K562 (cell line): ENCODE results near the gene COQ8B. TPM values are rescaled to one million over a fixed set of nuclear protein-coding genes. Genes with fewer than 3 reads are reported as not detected.
A peak's percentile ranks its signal among the peaks of the same experiment; 100 is the strongest.

Experiments used
- FOSL1 ChIP-seq: fragments of 200-800 bp; sonication (Bioruptor generic); conservative IDR thresholded peaks from 2 replicates; pipeline ENCODE4 v1.6.1; 2016; ENCODE audit warnings: missing genetic modification characterization, missing compliant biosample characterization
- GABPB1 ChIP-seq: sonication (generic); formaldehyde crosslinking; IDR thresholded peaks from 2 replicates; pipeline ENCODE4 v1.8.0; 2022; ENCODE audit warnings: mild to moderate bottlenecking, missing genetic modification reagents
- KLF1 ChIP-seq: fragments of 450-650 bp; IDR thresholded peaks from 2 replicates; pipeline ENCODE4 v1.6.1; 2016; ENCODE audit warnings: missing genetic modification characterization, missing compliant biosample characterization
- MGA ChIP-seq: fragments of 450-650 bp; IDR thresholded peaks from 2 replicates; pipeline ENCODE4 v1.6.1; 2016; ENCODE audit warnings: mild to moderate bottlenecking, moderate library complexity
- NCOA2 ChIP-seq, 2 experiments: fragments of 450-650 bp; IDR thresholded peaks; 2 replicates each; pipeline ENCODE4 v1.6.1; 2018; ENCODE audit warnings: mild to moderate bottlenecking in 2 of 2, moderate library complexity in 1 of 2; ENCODE audit not compliant: partially characterized antibody in 2 of 2
- NFIC ChIP-seq: fragments of 450-650 bp; IDR thresholded peaks from 2 replicates; pipeline ENCODE4 v1.6.1; 2017; ENCODE audit warnings: mild to moderate bottlenecking, inconsistent platforms
- POLR2AphosphoS5 ChIP-seq: IDR thresholded peaks from 2 replicates; pipeline ENCODE4 v1.6.1; 2011; ENCODE audit warnings: mild to moderate bottlenecking, low read depth, low read length, moderate library complexity; ENCODE audit not compliant: control insufficient read depth, insufficient read depth
- ZKSCAN3 ChIP-seq: fragments of 250-450 bp; sonication (Bioruptor Pico); IDR thresholded peaks from 2 replicates; pipeline ENCODE4 v1.4.0; 2020
- ZNF3 ChIP-seq: fragments of 250-450 bp; sonication (Bioruptor Pico); IDR thresholded peaks from 2 replicates; pipeline ENCODE4 v1.5.0; 2021; ENCODE audit warnings: mild to moderate bottlenecking, moderate library complexity
- polyA plus RNA-seq, 8 experiments: library from polyadenylated mRNA; depleted of rRNA in 4 of 8; stranded (reverse) in 5 of 8; unstranded in 3 of 8; fragments of >200 nt; fragmentation: Nextera tagmentation in 2 of 8; fragmentation: Illumina TruSeq in 1 of 8; extraction: Ambion mirVana in 2 of 8; extraction: Trizol in 1 of 8; gene quantifications; 2 replicates each; pipeline versions ENCODE4 v1.2.1 to v1.2.3, GENCODE V29; 2011 to 2014; ENCODE audit warnings: inconsistent platforms in 1 of 8, missing spikeins in 1 of 8
- total RNA-seq, 7 experiments: library from RNA; depleted of rRNA in 6 of 7; stranded (reverse); fragments of >200 nt in 6 of 7; fragmentation: Illumina TruSeq in 2 of 7; extraction: Trizol in 2 of 7; gene quantifications; 2 replicates each; pipeline versions ENCODE4 v1.2.1 to v1.2.3, GENCODE V29; 2011 to 2021; ENCODE audit warnings: low replicate concordance in 1 of 7

The COQ8B gene
- total and polyA plus RNA-seq, 9 of the 15 experiments (the other 6 are each of a cell fraction or from before 2014, with no cell fraction given) = 0.41 to 32.3 (median 12.9) TPM

- TF ChIP-seq MGA (peak; percentile 4; the same call in 1 of the 2 replicates), POLR2AphosphoS5 (no peak), ZNF3 (CRISPR knock-in tag) (no peak), GABPB1 (no peak), FOSL1 (peak; percentile 84; the same call in 1 of the 2 replicates), ZKSCAN3 (no peak), NCOA2 (IDR thresholded peaks at IDR 0.05; ENCODE audit: partially characterized antibody in 2 of 2) (no peak), NFIC (peak; percentile 87), KLF1 (no peak)
- TF ChIP-seq, all 486 proteins: peak for 7
Measured at GRCh38 chr19:40716031-40716481, 630 bp downstream of the COQ8B start (continued).
